Islet of Langerhans (tissue), 1 donor: Measurements from ENCODE around the gene ARSB.

Experiments
- FAIRE-seq: peaks from one replicate; lab custom pipeline; 2011; peaks lifted over from hg19 to GRCh38; lab: Jason Lieb, UNC

The ARSB gene

GRCh38 chr5:78803353-78803752 lies 181.8 kb downstream of the ARSB start:
- FAIRE-seq, result no peak

- no peak for FAIRE-seq
Observed at GRCh38 chr5:78801413-78801812, 183.7 kb downstream of the ARSB start.

- no peak for FAIRE-seq
Observed at GRCh38 chr5:78799266-78800017, 185.7 kb downstream of the ARSB start.

DNA sequence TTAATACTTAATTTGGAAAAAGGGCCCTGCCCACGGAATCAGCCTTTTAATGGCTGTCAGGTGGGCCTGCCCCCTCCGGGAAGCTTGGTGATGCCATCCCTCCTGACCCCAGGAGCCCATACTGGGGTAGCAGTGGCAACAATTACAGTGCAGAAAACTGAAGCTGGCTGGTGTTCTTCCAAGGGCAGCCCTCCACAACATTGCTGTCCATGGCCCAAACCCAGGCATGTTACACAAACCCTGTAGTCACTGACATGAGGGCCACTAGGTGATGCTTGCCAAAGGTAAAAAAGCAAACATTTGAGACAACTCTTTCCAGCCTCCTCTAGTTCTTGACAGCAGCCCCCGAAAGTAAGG lies 186.5 kb downstream of the ARSB start:
- no peak for FAIRE-seq

DNA sequence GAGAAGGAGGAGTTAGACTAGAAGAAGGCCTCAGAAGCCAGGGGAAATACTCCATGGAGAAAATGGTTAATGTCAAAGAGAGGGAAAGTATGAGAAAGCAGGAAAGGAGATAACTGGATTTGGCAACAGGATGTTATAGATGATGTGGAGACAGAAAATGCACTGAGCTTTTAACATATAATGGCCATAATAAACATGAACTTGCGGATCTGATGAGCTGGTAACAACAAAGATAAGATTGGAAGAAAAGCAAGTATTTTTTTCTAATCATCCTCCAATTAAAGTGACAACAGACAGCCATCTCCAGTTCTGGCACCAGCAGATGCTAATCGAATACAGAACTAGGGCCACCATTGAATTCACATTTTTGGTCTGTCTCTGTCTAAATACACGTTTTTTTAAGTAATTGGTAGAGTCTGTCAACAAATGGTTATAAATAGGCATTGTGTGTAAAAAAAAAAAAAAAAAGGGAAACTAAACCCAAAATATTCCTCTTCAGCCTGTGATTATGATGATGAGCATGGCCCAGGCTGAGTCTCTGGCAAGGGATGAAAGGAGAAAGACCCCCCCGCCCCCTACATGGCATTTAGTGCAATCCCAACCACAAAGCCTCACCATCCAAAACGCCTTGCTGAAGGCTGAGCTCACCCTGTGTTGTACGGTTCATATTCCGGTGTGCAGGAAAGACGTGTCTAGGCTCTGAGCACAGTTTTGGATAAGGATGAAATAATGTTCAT lies 187.0 kb downstream of the ARSB start:
- FAIRE-seq, result no peak

- FAIRE-seq, result no peak
Observed at GRCh38 chr5:78795757-78796156, 189.4 kb downstream of the ARSB start.

DNA sequence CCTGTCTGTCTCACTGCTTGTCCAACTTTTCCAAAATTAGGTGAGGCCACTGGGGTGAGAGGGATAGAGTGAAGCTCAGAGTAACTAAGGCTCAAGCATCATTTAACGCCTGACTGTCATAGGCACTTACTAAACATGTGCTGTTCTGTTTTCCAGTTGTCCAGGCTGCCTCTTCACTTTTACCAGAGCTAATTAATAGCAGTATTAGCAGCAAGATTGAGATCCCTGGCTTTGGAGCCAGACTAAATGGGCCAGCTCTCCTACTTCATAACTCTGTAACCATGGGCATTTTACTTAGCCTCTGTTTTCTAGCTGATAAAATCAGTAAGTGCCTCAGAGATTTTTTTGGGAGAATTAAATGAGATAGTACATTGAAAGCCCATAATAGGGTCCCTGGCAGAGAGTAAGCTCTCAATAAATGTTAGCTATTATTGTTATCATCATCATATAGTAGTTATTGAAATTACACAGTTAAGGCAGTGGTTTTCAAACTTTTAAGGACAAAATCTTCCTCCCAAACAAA lies 190.4 kb downstream of the ARSB start:
- FAIRE-seq, result no peak

- FAIRE-seq, result no peak
Observed at GRCh38 chr5:78793907-78794662, 191.0 kb downstream of the ARSB start.

DNA sequence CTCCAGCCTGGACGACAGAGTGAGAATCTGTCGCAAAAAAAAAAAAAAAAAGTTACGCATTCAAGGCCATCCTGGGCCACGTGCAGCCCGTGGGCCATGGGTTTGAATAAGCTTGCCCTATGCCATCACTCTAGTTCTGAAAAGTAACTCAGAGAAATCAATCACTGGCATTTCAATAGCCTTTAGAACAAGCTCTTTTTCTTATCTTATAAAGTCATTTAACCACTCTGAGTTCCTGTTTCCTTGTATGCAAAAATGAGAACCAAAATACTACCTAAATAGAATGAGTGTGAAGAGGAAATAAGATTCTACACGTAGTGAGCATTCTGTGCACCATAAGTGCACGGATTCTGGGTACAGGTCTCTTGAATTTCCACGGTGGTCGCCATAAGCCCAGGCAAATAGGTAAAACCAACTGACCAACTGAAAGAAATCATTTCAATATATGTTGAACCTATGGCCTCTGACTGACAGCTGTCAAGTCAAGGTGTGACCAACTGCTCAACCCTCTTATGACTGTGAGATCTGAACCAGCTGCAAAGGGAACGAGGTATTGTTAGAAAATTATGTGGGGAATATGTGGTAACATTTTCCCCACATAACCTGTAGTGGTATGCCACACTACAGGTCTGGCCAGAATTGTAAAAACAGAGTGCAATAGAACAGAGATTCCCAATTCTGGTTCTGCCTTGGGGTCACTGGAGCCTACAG lies 192.6 kb downstream of the ARSB start:
- no peak for FAIRE-seq

DNA sequence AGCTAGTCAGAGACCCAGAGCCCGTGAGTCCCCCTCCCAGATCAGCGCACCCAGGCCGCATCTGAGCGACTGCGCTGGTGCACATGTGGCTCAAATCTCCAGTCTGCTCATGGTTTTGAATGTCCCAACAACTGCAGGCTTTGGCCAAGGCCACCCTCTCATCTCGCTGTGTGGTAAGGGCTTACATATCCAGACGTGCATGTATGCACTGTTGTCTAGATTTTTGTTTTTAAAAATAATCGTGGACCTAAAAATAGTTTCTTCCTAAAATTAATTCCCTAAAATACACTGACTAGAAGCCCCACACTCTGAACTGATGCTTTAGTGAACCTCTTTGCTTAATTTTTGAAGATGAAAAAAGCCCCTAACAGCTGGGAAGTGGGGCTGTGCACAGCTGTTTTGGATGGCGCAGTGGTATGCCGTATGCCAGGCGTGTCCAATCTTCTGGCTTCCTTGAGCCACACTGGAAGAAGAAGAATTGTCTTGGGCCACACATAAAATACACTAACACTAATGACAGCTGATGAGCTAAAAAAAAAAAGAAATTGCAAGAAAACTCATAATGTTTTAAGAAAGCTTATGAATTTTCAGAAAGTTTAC lies 193.5 kb downstream of the ARSB start:
- no peak for FAIRE-seq

DNA sequence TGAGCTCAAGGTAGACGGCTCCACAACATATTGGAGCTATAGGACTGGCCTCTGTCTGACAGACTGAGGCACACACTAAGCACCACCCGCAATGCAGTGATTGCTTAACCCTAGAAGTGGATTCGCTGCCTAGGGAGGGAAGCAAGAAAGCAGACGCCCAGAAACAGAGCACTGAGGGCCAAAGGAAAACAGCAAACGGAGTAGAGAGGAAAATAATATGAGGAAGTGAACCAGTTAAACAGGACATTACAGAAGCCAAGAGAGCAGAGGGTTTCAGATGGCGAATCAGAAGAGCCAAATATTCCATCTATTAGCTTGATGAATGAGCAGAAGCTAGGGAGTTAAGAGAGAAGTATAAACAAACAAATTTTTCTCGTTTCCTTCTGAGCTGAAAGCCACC lies 197.3 kb downstream of the ARSB start:
- no peak for FAIRE-seq

GRCh38 chr5:78785454-78785853 lies 199.7 kb downstream of the ARSB start:
- no peak for FAIRE-seq

GRCh38 chr5:78783434-78784130 lies 201.5 kb downstream of the ARSB start:
- no peak for FAIRE-seq

- FAIRE-seq, result no peak
Observed at GRCh38 chr5:78782728-78783127, 202.4 kb downstream of the ARSB start.

GRCh38 chr5:78781611-78782286 lies 203.4 kb downstream of the ARSB start:
- FAIRE-seq, result no peak

GRCh38 chr5:78779771-78780616 lies 205.1 kb downstream of the ARSB start:
- FAIRE-seq, result no peak

DNA sequence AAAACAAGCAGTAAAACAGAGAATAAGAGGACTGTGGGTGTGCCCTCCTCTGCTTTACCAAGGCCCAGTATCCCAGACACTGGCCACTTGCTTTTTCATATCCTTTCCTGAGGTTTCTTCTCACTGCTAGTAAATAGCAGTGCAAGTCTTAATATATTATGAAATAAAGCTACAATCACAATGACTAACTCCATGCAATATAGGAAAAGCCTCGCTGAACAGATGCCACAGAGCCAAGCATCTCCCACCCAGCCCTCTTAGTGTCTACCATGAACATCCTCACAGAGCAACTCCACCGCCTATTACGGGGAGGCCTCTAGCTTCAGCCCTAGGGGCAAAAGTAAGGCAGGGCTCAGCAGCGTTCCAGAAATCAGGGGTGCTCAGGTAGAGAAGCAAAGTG lies 205.8 kb downstream of the ARSB start:
- no peak for FAIRE-seq

DNA sequence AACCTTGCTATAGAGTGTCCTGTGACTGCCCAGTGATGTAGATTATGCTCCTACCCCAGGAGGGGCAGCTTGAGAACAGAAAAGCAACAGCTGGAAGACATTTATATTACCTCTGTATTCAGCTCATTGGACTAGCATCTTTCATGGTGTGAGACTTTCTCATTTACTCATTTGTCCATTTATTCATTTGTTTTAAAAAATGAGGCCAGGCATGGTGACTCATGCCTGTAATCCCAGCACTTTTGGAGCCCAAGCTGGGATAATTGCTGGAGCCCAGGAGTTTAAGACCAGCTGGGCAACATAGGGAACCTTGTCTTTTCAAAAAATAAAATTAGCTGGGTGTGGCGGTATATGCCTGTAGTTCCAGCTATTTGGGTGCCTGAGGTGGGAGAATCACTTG lies 206.6 kb downstream of the ARSB start:
- FAIRE-seq, result no peak

GRCh38 chr5:78777901-78778300 lies 207.2 kb downstream of the ARSB start:
- no peak for FAIRE-seq

DNA sequence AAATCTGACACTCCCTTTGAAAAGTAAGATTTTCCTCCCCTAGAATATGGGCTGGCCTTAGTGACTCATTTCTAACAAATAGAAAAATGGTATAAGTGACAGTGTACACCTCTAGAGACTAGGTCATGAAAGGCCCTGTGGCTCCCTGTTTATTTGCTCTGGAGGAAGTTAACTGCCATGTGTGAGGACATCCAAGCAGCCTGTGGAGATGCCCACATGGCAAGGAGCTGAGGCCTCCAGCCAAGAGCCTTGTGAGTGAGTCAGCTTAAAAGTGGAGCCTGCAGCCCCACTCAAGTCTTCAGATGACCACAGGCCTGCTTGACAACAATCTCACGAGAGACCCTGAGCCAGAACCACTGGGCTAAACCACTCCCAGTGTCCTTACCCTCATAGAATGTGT lies 208.5 kb downstream of the ARSB start:
- no peak for FAIRE-seq
